Progenitor cell of endocrine pancreas (in vitro differentiated cells): ENCODE data around the gene LPCAT3. TPM values are rescaled to one million over a fixed set of nuclear protein-coding genes. Genes with fewer than 3 reads are reported as not detected.
A peak's percentile ranks its signal among the peaks of the same experiment; 100 is the strongest.

ENCODE experiments used
- DNase-seq: peaks from one replicate; pipeline ENCODE4 v3.0.0; 2021; ENCODE audit warnings: low spot score; ENCODE audit not compliant: unreplicated experiment
- H3K27ac Mint-ChIP-seq: 2 replicates; pipeline ENCODE4 v1.8.0; 2021; ENCODE audit warnings: mild to moderate bottlenecking, moderate library complexity, mixed read lengths
- H3K27me3 Mint-ChIP-seq: 2 replicates; pipeline ENCODE4 v1.8.0; 2021; ENCODE audit warnings: mixed read lengths
- H3K36me3 Mint-ChIP-seq: 2 replicates; pipeline ENCODE4 v1.8.0; 2022; ENCODE audit warnings: mixed read lengths; ENCODE audit not compliant: insufficient read depth
- H3K4me1 Mint-ChIP-seq: 2 replicates; pipeline ENCODE4 v1.8.0; 2021; ENCODE audit warnings: low read depth, mixed read lengths
- H3K4me3 Mint-ChIP-seq: 2 replicates; pipeline ENCODE4 v1.8.0; 2021; ENCODE audit warnings: low read depth, mild to moderate bottlenecking, moderate library complexity, mixed read lengths
- H3K9me3 Mint-ChIP-seq: 2 replicates; pipeline ENCODE4 v1.8.0; 2021; ENCODE audit warnings: low read depth, mixed read lengths
- total RNA-seq: library from RNA; stranded (reverse); gene quantifications from 2 replicates; pipeline ENCODE4 v1.2.1, GENCODE V29; 2021
- TF ChIP-seq, protein P1 (sequence below): fragments of 200-600 bp; sonication (generic); IDR thresholded peaks from one replicate; pipeline ENCODE4 v1.5.0; 2021; ENCODE audit warnings: antibody characterized with exemption, mild to moderate bottlenecking; ENCODE audit not compliant: unreplicated experiment

Gene LPCAT3
- total RNA-seq, 1 donor from 2014 or later = 81.8 TPM

DNA sequence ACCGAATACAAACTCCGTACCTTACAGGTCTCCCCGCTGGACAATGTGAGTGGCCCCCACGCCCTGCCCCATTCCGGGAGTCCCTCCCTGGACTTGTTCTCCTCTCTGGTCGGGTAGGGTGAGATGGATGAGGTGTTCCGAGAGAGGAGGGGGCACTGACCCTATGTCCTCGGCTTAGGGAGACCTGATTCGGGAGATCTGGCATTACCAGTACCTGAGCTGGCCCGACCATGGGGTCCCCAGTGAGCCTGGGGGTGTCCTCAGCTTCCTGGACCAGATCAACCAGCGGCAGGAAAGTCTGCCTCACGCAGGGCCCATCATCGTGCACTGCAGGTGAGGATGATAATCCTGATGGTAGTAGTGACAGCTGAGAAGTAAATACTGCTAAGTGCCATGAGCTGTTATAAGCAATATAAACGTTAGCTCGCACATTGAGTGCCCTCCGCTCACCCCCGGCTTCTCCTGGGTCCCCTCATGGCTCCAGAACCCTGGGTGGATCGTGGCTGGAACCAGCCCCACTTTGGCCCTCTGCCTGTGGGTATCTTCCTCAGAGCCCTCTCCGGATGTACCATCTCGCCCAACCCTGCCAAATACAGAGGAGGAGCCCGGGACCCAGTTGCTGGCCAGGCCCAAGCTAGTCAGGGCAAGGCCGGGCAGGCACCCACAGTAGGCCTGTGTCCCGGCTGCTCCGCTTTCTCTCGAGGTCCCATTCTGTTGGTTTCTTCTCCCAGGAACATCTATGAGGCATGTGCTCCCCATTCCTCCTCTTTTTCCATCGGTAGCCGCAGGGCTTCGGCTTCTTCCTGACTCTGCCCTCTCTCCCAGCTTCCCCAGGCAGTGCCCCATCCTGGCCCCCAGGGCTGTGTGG lies 60.3 kb downstream of the LPCAT3 start:
- no peak overlapping the region for H3K4me3 Mint-ChIP-seq

DNA sequence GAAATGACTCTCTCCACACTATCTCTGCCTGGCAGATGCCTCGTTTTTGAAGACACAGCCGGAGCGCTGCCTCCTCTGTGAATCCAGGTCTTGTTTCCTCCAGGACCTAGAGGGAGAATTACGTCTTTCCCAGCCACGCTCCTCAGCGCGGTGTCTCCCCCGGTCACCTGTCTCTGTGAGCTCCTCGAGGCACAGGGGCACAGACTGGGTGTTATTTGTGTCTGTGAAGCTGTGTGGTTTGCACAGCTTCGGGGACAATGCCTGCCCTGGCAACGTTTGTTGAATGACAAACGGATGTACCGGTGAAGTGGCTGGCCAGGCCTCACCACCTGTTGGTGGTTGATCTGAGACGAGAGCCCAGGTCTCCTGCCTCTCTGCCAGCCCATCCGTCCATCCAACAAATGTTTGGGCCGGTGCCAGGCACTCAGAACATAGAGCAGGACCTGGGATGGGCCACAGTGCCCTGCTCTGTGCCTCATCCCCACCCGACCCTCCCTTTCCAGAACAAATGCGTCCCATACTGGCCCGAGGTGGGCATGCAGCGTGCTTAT lies 61.0 kb downstream of the LPCAT3 start:
- no peak overlapping the region for H3K27ac Mint-ChIP-seq
- no peak for DNase-seq

More for the DNA sequence above, 60.3 kb downstream of the LPCAT3 start:
- no peaks in the 10 kb centered on the region for H3K27me3 Mint-ChIP-seq
- H3K9me3 Mint-ChIP-seq = no peaks in the 10 kb centered on the region
- H3K4me1 Mint-ChIP-seq = peaks cover 17% of the 10 kb centered on the region
- peaks cover 9% of the 10 kb centered on the region for H3K36me3 Mint-ChIP-seq
- no peak overlapping the region for H3K27ac Mint-ChIP-seq
- TF ChIP-seq, protein P1, sequence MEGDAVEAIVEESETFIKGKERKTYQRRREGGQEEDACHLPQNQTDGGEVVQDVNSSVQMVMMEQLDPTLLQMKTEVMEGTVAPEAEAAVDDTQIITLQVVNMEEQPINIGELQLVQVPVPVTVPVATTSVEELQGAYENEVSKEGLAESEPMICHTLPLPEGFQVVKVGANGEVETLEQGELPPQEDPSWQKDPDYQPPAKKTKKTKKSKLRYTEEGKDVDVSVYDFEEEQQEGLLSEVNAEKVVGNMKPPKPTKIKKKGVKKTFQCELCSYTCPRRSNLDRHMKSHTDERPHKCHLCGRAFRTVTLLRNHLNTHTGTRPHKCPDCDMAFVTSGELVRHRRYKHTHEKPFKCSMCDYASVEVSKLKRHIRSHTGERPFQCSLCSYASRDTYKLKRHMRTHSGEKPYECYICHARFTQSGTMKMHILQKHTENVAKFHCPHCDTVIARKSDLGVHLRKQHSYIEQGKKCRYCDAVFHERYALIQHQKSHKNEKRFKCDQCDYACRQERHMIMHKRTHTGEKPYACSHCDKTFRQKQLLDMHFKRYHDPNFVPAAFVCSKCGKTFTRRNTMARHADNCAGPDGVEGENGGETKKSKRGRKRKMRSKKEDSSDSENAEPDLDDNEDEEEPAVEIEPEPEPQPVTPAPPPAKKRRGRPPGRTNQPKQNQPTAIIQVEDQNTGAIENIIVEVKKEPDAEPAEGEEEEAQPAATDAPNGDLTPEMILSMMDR = no peak
- no peak for DNase-seq

DNA sequence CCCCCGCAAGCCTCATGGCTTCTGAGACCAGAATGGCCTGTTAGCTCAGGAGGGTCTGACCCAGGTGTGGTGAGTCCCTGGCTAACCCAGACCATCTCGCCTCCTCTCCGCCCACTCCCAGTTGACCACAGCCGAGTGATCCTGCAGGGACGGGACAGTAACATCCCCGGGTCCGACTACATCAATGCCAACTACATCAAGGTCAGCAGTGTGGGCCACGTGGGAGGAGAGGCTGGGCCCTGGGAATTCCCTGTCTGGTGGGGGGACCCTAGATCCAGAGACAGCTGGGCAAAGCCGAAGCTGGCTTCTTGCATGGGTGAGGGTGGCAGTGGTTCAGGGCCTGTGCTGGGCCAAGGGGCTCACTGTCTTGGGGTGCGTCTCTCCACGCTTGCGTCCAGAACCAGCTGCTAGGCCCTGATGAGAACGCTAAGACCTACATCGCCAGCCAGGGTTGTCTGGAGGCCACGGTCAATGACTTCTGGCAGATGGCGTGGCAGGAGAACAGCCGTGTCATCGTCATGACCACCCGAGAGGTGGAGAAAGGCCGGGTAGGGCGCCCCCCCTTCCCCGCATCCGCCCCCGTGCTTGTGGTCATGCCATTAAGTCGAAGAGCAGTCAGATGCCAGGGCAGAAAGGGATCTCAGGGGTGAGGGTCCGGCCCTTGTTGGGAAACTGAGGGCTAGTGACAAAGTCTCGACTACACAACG lies 62.1 kb downstream of the LPCAT3 start:
- H3K4me1 Mint-ChIP-seq = peaks cover under 1% of the 10 kb centered on the region
- TF ChIP-seq, protein P1 = no peak
- H3K9me3 Mint-ChIP-seq = no peaks in the 10 kb centered on the region
- H3K27me3 Mint-ChIP-seq = no peaks in the 10 kb centered on the region
- H3K4me3 Mint-ChIP-seq = no peak overlapping the region
- H3K36me3 Mint-ChIP-seq = peaks cover 9% of the 10 kb centered on the region
- no peak for DNase-seq
- H3K27ac Mint-ChIP-seq = peak overlapping the region; percentile 54

More for the DNA sequence above, 61.0 kb downstream of the LPCAT3 start:
- Mint-ChIP-seq H3K27me3 (no peaks in the 10 kb centered on the region), H3K36me3 (peaks cover 9% of the 10 kb centered on the region), H3K9me3 (no peaks in the 10 kb centered on the region), H3K4me1 (peaks cover 11% of the 10 kb centered on the region), H3K4me3 (no peak overlapping the region)
- TF ChIP-seq, protein P1 = no peak

DNA sequence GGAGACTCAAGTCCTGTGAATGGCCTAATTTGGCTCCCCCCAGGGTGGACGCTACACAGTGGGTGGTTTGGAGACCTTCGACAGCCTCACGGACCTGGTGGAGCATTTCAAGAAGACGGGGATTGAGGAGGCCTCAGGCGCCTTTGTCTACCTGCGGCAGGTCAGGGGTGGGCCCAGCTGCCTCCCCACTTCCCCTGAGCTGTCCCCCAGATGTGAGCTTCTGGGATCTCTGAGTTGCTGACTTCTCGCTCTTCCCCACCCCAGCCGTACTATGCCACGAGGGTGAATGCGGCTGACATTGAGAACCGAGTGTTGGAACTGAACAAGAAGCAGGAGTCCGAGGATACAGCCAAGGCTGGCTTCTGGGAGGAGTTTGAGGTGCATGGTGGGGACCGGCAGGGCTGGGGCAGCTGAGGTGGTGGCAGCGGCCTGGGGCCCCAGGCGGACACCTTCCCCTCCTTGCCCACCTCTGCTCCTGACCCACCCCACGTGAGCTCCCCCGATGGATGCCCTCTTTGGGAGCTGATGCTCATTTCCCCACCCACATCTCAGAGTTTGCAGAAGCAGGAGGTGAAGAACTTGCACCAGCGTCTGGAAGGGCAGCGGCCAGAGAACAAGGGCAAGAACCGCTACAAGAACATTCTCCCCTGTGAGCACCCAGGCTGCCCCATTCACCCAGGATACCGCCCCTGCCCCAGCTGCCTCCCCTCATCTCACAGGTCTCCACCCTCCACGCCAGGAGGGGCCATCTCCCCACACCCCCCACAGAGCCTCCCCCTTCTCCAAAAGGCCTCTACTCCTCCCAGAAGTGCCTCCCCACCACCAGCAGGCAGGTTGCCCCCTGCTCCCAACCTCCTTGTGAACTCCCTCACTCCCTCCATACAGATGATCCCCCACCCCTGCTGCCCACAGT lies 62.9 kb downstream of the LPCAT3 start:
- H3K36me3 Mint-ChIP-seq = peaks cover 9% of the 10 kb centered on the region
- no peak overlapping the region for H3K4me3 Mint-ChIP-seq
- no peaks in the 10 kb centered on the region for H3K27me3 Mint-ChIP-seq
- H3K27ac Mint-ChIP-seq = peak overlapping the region; percentile 37
- no peak for DNase-seq
- no peaks in the 10 kb centered on the region for H3K9me3 Mint-ChIP-seq
- TF ChIP-seq, protein P1 = no peak
- H3K4me1 Mint-ChIP-seq = no peaks in the 10 kb centered on the region
